ENCODE results near the gene ROM1.

- TF ChIP-seq, protein P1, sequence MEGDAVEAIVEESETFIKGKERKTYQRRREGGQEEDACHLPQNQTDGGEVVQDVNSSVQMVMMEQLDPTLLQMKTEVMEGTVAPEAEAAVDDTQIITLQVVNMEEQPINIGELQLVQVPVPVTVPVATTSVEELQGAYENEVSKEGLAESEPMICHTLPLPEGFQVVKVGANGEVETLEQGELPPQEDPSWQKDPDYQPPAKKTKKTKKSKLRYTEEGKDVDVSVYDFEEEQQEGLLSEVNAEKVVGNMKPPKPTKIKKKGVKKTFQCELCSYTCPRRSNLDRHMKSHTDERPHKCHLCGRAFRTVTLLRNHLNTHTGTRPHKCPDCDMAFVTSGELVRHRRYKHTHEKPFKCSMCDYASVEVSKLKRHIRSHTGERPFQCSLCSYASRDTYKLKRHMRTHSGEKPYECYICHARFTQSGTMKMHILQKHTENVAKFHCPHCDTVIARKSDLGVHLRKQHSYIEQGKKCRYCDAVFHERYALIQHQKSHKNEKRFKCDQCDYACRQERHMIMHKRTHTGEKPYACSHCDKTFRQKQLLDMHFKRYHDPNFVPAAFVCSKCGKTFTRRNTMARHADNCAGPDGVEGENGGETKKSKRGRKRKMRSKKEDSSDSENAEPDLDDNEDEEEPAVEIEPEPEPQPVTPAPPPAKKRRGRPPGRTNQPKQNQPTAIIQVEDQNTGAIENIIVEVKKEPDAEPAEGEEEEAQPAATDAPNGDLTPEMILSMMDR (IDR thresholded peaks at IDR 0.05; ENCODE audit: poor library complexity): no peak
- TF ChIP-seq EZH2 (IDR thresholded peaks at IDR 0.05; ENCODE audit: borderline replicate concordance): no peak
Measured at GRCh38 chr11:62601122-62601371, 12.0 kb upstream of the ROM1 start.

All from hepatocyte (in vitro differentiated cells).